Measurements from ENCODE around the gene DISP3. TPM values are rescaled to one million over a fixed set of nuclear protein-coding genes. Genes with fewer than 3 reads are reported as not detected.

Gene DISP3
- total and polyA plus RNA-seq, 2 of the 13 experiments (the other 11 are each of a cell fraction or from before 2014, with no cell fraction given): 0.08 to 0.13 TPM

DNA sequence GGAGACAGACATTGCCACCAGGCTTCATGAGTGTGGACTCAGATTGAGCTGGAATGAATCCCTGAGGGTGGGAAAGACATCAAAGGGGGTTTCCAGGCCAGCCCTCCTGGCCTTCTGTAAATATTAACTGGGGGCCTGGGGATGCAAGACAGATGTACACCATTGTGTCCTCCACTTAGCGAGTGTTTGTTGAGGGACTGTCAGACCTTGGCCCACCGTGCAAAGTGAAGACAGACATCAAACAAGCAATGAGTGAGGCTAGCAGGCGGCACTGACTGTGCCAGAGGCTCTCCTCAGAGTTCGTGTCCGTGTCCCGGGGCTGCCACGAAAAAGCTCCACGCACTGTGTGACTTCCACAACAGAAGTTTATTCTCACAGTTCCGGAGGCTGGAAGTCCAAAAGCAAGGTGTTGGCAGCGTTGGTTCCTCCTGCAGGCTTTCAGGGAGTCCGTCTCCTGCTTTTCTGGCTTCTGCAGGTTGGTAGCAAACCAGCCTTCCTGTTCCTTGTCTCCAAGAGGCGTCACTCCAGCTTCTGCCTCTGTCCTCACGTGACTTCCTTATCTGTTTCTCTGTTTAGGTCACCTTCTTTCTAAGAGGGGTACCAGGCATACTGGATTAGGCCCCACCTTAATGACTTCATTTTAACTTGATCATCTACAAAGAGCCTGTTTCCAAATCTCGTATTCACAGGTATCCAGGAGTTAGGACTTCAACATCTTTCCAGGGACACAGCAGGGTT is 59.1 kb downstream of the DISP3 start:
- no peak overlapping the region for H3K4me3 ChIP-seq (replicated peaks in 1 of 3; ENCODE audit: insufficient read depth in 1 of 3, low read depth in 2 of 3, low read length in 3 of 3)
- TF ChIP-seq, protein P1, sequence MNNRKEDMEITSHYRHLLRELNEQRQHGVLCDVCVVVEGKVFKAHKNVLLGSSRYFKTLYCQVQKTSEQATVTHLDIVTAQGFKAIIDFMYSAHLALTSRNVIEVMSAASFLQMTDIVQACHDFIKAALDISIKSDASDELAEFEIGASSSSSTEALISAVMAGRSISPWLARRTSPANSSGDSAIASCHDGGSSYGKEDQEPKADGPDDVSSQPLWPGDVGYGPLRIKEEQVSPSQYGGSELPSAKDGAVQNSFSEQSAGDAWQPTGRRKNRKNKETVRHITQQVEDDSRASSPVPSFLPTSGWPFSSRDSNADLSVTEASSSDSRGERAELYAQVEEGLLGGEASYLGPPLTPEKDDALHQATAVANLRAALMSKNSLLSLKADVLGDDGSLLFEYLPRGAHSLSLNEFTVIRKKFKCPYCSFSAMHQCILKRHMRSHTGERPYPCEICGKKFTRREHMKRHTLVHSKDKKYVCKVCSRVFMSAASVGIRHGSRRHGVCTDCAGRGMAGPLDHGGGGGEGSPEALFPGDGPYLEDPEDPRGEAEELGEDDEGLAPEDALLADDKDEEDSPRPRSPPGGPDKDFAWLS (CRISPR knock-in tag; IDR thresholded peaks at IDR 0.05; ENCODE audit: borderline replicate concordance): no peak
- TF ChIP-seq ZNF598 (CRISPR knock-in tag; IDR thresholded peaks at IDR 0.05; ENCODE audit: borderline replicate concordance) (no peak), CREB1 (IDR thresholded peaks at IDR 0.05) (no peak), CREB1 (CRISPR knock-in tag; IDR thresholded peaks at IDR 0.05) (no peak), ATF7-NPFF (CRISPR knock-in tag; IDR thresholded peaks at IDR 0.05; ENCODE audit: low read depth) (no peak), NFKB2 (CRISPR knock-in tag; IDR thresholded peaks at IDR 0.05; ENCODE audit: borderline replicate concordance) (no peak), NFE2L1 (CRISPR knock-in tag; IDR thresholded peaks at IDR 0.05; ENCODE audit: borderline replicate concordance) (no peak), ETV6 (CRISPR knock-in tag; conservative IDR thresholded peaks at IDR 0.05) (no peak), MEIS1 (CRISPR knock-in tag; IDR thresholded peaks at IDR 0.05; ENCODE audit: borderline replicate concordance) (no peak), SP1 (IDR thresholded peaks at IDR 0.05) (no peak), SP1 (CRISPR knock-in tag; IDR thresholded peaks at IDR 0.05) (no peak), RFXANK (CRISPR knock-in tag; IDR thresholded peaks at IDR 0.05) (no peak)
- TF ChIP-seq, protein P2, sequence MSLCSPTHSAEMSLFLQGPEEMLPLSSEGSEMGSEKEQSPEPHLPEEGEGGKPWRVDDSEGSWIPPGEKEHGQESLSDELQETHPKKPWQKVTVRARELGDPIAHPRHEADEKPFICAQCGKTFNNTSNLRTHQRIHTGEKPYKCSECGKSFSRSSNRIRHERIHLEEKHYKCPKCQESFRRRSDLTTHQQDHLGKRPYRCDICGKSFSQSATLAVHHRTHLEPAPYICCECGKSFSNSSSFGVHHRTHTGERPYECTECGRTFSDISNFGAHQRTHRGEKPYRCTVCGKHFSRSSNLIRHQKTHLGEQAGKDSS (CRISPR knock-in tag; IDR thresholded peaks at IDR 0.05; ENCODE audit: borderline replicate concordance, low read depth): no peak
- in situ Hi-C loops (cut with HindIII; ENCODE audit: extremely low pct_ligation_motif_present, low pct_unique_long_range_greater_than_20kb): no loop called here
- no peaks in the 10 kb centered on the region for H3K9me3 ChIP-seq (ENCODE audit: low read length)
- no peaks in the 10 kb centered on the region for H4K20me1 ChIP-seq (ENCODE audit: insufficient read depth, low read length)
- ChIA-PET CTCF (ENCODE audit: low intra/inter-chr PET ratio, low total read pairs) (no interaction called here), POLR2A (no interaction called here)
- H2AFZ ChIP-seq (ENCODE audit: low read length): no peak overlapping the region
- H3K4me2 ChIP-seq (ENCODE audit: low read depth, low read length): no peak overlapping the region
- no peaks in the 10 kb centered on the region for H3K79me2 ChIP-seq (ENCODE audit: insufficient read depth, low read length)
- H3K27me3 ChIP-seq (ENCODE audit: control insufficient read depth in 1 of 2, insufficient read depth in 2 of 2, low read length in 2 of 2): peaks cover 1 to 44% of the 10 kb centered on the region in 2 experiments; a peak in 3 of 5 replicates
- 6% methylated on average over 6 of the region's 14 CpGs for WGBS (ENCODE audit: low lambda C conversion rate)
- BruUV-seq (replicated peaks): no TSS peak
- DNase-seq (ENCODE audit: low spot score): no peak
- no peak for ATAC-seq
- H3K27ac ChIP-seq (ENCODE audit: extremely low read length, insufficient read depth, low read length): no peak overlapping the region
- no peaks in the 10 kb centered on the region for H3K4me1 ChIP-seq (ENCODE audit: insufficient read depth, low read length)
- no peak overlapping the region for H3K9ac ChIP-seq (ENCODE audit: insufficient read depth, low read depth, low read length)
- no peaks in the 10 kb centered on the region for H3K36me3 ChIP-seq (replicated peaks in 1 of 2; ENCODE audit: control insufficient read depth in 1 of 2, insufficient read depth in 2 of 2, low read length in 2 of 2)
- no peak for FAIRE-seq
- intact Hi-C loops (cut with micrococcal nuclease; ENCODE audit: unreplicated experiment): no loop called here

Measured in HepG2 (cell line).